Measurements from ENCODE around the gene BMP8B. TPM values are rescaled to one million over a fixed set of nuclear protein-coding genes. Genes with fewer than 3 reads are reported as not detected.

The BMP8B gene
- total RNA-seq, 1 experiment from 2014 or later, result 0.42 TPM

DNA sequence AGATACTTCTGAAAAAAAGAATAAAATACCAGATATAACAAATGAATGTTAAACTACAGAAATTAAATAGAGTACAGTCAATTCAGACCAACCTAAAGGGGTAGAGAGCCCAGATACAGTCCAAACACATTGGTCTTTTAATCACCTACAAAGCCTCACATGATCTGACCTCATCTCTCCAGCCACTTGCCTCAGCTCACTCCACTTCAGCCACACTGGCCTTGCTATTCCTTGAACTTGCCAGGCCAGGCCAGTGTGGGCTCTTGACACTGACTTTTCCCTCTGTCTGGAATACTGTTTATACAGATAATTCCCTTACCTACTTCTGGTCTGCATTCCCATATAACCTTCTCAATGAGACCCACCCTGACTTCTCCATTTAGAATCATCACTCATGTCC lies 67.0 kb downstream of the BMP8B start:
- no peak overlapping the region for H4K5ac ChIP-seq (ENCODE audit: insufficient read length, low read depth, low read length)
- no peak overlapping the region for H2BK15ac ChIP-seq (ENCODE audit: low read depth, low read length)
- H3K56ac ChIP-seq (ENCODE audit: insufficient read length, low read depth, low read length), result no peak overlapping the region
- no peak overlapping the region for H4K8ac ChIP-seq (replicated peaks; ENCODE audit: insufficient read length, low read depth, low read length)
- Mint-ChIP-seq H3K27me3 (ENCODE audit: low read depth) (peaks cover 95% of the 10 kb centered on the region), H3K4me1 (no peaks in the 10 kb centered on the region), H3K27ac (no peak overlapping the region), H3K4me3 (no peak overlapping the region), H3K9me3 (no peaks in the 10 kb centered on the region; a peak in 1 of 5 replicates), H3K36me3 (ENCODE audit: insufficient read depth in 1 of 3, low read depth in 3 of 3) (no peaks in the 10 kb centered on the region)
- H3K4me2 ChIP-seq (ENCODE audit: insufficient read depth, insufficient read length, low read length), result no peak overlapping the region
- H2BK12ac ChIP-seq (ENCODE audit: insufficient read length, low read depth, low read length), result no peak overlapping the region
- no peak overlapping the region for H3K27ac ChIP-seq (ENCODE audit: insufficient read length, low read depth, low read length)
- no peaks in the 10 kb centered on the region for H3K9me3 ChIP-seq (ENCODE audit: control insufficient read depth, low read depth, low read length)
- H3K4me1 ChIP-seq (ENCODE audit: insufficient read depth, low read length), result no peaks in the 10 kb centered on the region
- H2BK5ac ChIP-seq (ENCODE audit: insufficient read length, low read length), result no peak overlapping the region
- H2BK120ac ChIP-seq (ENCODE audit: low read depth, low read length, poor library complexity, severe bottlenecking), result no peak overlapping the region
- H3K23me2 ChIP-seq (ENCODE audit: insufficient read length, low read depth, low read length, poor library complexity, severe bottlenecking), result no peaks in the 10 kb centered on the region
- no peak overlapping the region for H4K91ac ChIP-seq (ENCODE audit: insufficient read length, low read depth, low read length)
- H3K4ac ChIP-seq (ENCODE audit: low read depth, low read length), result no peak overlapping the region
- H2AFZ ChIP-seq (ENCODE audit: low read length), result no peak overlapping the region
- H3K14ac ChIP-seq (ENCODE audit: insufficient read depth, low read length), result no peak overlapping the region
- H3K79me2 ChIP-seq (ENCODE audit: insufficient read depth, low read length), result no peaks in the 10 kb centered on the region
- no peak overlapping the region for H3K9ac ChIP-seq (ENCODE audit: extremely low read depth, insufficient read length, low read length)
- no peak overlapping the region for H3K23ac ChIP-seq (ENCODE audit: insufficient read length, low read depth, low read length)
- no peaks in the 10 kb centered on the region for H3K79me1 ChIP-seq (ENCODE audit: insufficient read depth, low read depth, low read length, poor library complexity, severe bottlenecking)
- H3K27me3 ChIP-seq (ENCODE audit: insufficient read depth, low read length), result peaks cover 28% of the 10 kb centered on the region
- no peak overlapping the region for H2AK5ac ChIP-seq (ENCODE audit: insufficient read length, low read length)
- no peak overlapping the region for H3K18ac ChIP-seq (ENCODE audit: insufficient read length, low read depth, low read length)
- DNase-seq, result no peak
- TF ChIP-seq, protein P1, sequence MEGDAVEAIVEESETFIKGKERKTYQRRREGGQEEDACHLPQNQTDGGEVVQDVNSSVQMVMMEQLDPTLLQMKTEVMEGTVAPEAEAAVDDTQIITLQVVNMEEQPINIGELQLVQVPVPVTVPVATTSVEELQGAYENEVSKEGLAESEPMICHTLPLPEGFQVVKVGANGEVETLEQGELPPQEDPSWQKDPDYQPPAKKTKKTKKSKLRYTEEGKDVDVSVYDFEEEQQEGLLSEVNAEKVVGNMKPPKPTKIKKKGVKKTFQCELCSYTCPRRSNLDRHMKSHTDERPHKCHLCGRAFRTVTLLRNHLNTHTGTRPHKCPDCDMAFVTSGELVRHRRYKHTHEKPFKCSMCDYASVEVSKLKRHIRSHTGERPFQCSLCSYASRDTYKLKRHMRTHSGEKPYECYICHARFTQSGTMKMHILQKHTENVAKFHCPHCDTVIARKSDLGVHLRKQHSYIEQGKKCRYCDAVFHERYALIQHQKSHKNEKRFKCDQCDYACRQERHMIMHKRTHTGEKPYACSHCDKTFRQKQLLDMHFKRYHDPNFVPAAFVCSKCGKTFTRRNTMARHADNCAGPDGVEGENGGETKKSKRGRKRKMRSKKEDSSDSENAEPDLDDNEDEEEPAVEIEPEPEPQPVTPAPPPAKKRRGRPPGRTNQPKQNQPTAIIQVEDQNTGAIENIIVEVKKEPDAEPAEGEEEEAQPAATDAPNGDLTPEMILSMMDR (conservative IDR thresholded peaks at IDR 0.05), result no peak
- no peak overlapping the region for H2BK20ac ChIP-seq (ENCODE audit: low read depth, low read length, poor library complexity, severe bottlenecking)
- no peaks in the 10 kb centered on the region for H4K20me1 ChIP-seq (ENCODE audit: control insufficient read depth, insufficient read depth, insufficient read length)
- H3T11ph ChIP-seq (ENCODE audit: low read length), result no peak overlapping the region

All from H9 (cell line).